DOHH2 (cell line): ENCODE measurements around the gene TNPO2.

Source experiments
- CTCF ChIP-seq: fragments of 200-600 bp; sonication (generic); IDR thresholded peaks from one replicate; pipeline ENCODE4 v1.5.1; 2014; ENCODE audit warnings: antibody characterized with exemption, mild to moderate bottlenecking, low read depth, low read length; ENCODE audit not compliant: poor library complexity, severe bottlenecking
- EZH2phosphoT487 ChIP-seq: fragments of 200-600 bp; sonication (generic); IDR thresholded peaks from 2 replicates; pipeline ENCODE4 v1.6.1; 2017; ENCODE audit warnings: borderline replicate concordance, mild to moderate bottlenecking, antibody characterized with exemption, low read length, moderate library complexity, mixed read lengths

DNA sequence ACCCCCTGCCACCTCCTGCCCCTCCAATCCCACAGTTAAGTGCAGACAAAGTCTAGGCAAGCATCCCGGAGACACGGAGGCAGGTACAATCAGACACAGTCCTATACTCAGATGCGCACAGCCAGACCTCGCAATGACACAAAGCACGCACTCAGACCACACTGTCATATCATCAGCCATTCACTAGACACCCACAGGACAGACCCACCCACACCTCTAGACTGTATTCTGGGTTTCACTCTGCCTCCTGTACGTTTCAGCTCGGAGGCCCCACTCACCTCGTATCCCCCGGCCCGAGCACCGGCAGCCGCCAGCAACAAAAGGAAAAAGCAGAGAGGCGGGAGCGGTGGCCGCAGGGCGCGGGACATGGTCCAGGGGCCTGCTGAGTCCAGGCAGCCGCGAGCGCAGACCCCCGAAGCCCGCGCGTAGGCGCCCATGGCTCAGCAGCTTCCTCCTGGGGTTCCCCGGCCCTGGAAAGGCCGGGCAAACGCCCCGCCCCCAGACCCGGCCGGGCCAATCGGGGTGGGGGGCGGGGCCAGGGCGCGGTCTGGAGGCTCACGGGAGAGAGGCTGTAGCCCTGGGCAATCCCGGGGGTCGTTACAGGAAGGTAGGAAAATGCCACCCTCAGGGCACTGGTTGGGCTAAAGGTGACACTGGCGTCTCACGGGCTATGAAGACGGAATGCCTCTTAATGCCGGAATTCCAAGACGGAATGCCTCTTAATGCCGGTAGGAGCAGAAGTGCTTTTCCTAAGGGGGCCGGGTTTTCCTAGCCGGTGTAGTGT is 57.3 kb downstream of the TNPO2 start, which contains the start of the genes MAN2B1 and WDR83:
- TF ChIP-seq CTCF (no peak), EZH2phosphoT487 (no peak)
